Measurements from ENCODE around the gene BRPF1. TPM values are rescaled to one million over a fixed set of nuclear protein-coding genes. Genes with fewer than 3 reads are reported as not detected.

Gene BRPF1
- total and polyA plus RNA-seq, 2 donors (not counting 1 experiment from before 2014, with no cell fraction given) = 4.1 to 12.2 TPM

DNA sequence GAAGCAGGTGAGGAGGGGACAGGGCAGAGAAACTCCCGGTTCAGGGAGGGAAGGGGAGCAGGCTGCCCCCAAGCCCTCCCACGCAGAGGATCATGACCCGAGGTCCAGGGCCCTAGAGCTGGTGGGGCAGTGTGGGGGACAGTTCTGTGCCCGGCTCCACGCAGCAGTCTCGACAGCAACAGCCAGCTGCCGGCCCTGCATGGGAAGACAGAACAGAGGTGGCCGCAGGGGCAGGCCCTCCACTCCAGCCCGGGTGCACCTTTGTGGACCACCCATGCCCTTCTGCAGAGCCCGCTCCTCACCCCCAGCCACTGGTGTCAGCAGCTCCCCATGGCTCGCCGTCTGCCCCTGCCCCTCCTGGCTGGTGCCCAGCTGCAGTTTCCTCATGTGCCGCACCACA lies 25.9 kb downstream of the BRPF1 start:
- no peak for DNase-seq (ENCODE audit: low read depth in 2 of 2)
- Histone ChIP-seq H3K79me2 (ENCODE audit: control insufficient read depth, insufficient read depth, low read length) (no peaks in the 10 kb centered on the region), H2AFZ (ENCODE audit: low read length) (no peak overlapping the region), H3K27me3 (ENCODE audit: control insufficient read depth, insufficient read depth, low read length) (no peaks in the 10 kb centered on the region), H3K36me3 (ENCODE audit: control insufficient read depth, insufficient read depth, low read length) (peaks cover 13% of the 10 kb centered on the region), H3K4me1 (ENCODE audit: control insufficient read depth, extremely low read depth, insufficient read depth, low read length) (no peaks in the 10 kb centered on the region), H3K9me3 (ENCODE audit: control insufficient read depth, insufficient read depth, low read depth, low read length) (no peaks in the 10 kb centered on the region), H4K20me1 (ENCODE audit: control insufficient read depth, extremely low read depth, insufficient read depth, low read length) (no peaks in the 10 kb centered on the region), H3K27ac (ENCODE audit: insufficient read depth, low read length) (no peak overlapping the region), H3K4me3 (replicated peaks in 1 of 4; ENCODE audit: control extremely low read depth in 1 of 4, insufficient read depth in 1 of 4, low read depth in 3 of 4, low read length in 4 of 4) (no peak overlapping the region), H3K4me2 (ENCODE audit: extremely low read depth, insufficient read depth, low read length) (no peak overlapping the region), H3K9ac (ENCODE audit: insufficient read depth, low read length) (no peak overlapping the region)
- TF ChIP-seq, protein P1, sequence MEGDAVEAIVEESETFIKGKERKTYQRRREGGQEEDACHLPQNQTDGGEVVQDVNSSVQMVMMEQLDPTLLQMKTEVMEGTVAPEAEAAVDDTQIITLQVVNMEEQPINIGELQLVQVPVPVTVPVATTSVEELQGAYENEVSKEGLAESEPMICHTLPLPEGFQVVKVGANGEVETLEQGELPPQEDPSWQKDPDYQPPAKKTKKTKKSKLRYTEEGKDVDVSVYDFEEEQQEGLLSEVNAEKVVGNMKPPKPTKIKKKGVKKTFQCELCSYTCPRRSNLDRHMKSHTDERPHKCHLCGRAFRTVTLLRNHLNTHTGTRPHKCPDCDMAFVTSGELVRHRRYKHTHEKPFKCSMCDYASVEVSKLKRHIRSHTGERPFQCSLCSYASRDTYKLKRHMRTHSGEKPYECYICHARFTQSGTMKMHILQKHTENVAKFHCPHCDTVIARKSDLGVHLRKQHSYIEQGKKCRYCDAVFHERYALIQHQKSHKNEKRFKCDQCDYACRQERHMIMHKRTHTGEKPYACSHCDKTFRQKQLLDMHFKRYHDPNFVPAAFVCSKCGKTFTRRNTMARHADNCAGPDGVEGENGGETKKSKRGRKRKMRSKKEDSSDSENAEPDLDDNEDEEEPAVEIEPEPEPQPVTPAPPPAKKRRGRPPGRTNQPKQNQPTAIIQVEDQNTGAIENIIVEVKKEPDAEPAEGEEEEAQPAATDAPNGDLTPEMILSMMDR (conservative IDR thresholded peaks at IDR 0.05 in 1 of 2, IDR thresholded peaks at IDR 0.05 in 1 of 2; ENCODE audit: low read depth in 1 of 2, low read length in 2 of 2) = no peak
- TF ChIP-seq EZH2 (IDR thresholded peaks at IDR 0.05; ENCODE audit: low read length, missing control alignments) = no peak

DNA sequence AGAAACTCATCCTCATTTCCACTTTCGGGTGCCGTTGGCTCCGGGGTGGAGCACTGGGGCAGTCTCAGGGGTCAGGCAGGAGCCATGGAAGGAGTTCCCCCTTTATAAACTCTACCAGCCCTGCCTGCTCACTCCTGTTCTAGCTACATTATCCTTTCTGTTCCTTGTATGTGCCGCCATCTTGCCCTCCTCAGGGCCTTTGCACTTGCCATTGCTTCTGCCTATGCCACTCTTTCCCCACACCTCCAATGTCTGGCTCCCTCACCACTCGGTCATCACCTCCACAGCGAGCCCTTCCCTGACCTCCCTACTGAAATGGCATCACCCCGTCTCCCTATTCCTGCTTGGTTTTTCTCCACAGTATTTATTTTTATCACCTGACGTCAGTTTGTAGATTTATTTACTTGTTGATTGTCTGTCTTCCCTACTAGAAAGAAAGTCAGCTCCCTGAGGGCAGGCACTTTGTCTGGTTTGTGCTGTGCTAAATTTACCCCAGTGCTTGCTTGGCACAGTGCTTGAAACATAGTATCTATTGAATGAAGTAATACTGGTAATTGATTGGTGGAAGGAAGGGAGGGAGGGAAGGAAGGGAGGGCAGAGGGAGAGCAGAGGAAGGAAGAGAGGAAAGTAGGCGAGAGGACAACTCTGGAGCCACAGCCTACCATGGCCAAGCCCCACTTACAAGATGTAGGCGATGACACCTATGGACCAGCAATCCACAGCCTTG lies 29.4 kb downstream of the BRPF1 start:
- Histone ChIP-seq H3K4me1 (ENCODE audit: control insufficient read depth, extremely low read depth, insufficient read depth, low read length) (no peaks in the 10 kb centered on the region), H4K20me1 (ENCODE audit: control insufficient read depth, extremely low read depth, insufficient read depth, low read length) (no peaks in the 10 kb centered on the region), H3K4me3 (replicated peaks in 1 of 4; ENCODE audit: control extremely low read depth in 1 of 4, insufficient read depth in 1 of 4, low read depth in 3 of 4, low read length in 4 of 4) (no peak overlapping the region), H3K27me3 (ENCODE audit: control insufficient read depth, insufficient read depth, low read length) (no peaks in the 10 kb centered on the region), H3K9me3 (ENCODE audit: control insufficient read depth, insufficient read depth, low read depth, low read length) (no peaks in the 10 kb centered on the region), H3K27ac (ENCODE audit: insufficient read depth, low read length) (no peak overlapping the region), H2AFZ (ENCODE audit: low read length) (no peak overlapping the region), H3K79me2 (ENCODE audit: control insufficient read depth, insufficient read depth, low read length) (no peaks in the 10 kb centered on the region), H3K36me3 (ENCODE audit: control insufficient read depth, insufficient read depth, low read length) (peaks cover 13% of the 10 kb centered on the region), H3K4me2 (ENCODE audit: extremely low read depth, insufficient read depth, low read length) (no peak overlapping the region), H3K9ac (ENCODE audit: insufficient read depth, low read length) (no peak overlapping the region)
- TF ChIP-seq EZH2 (IDR thresholded peaks at IDR 0.05; ENCODE audit: low read length, missing control alignments) = no peak
- TF ChIP-seq, protein P1 (conservative IDR thresholded peaks at IDR 0.05 in 1 of 2, IDR thresholded peaks at IDR 0.05 in 1 of 2; ENCODE audit: low read depth in 1 of 2, low read length in 2 of 2) = no peak
- DNase-seq (ENCODE audit: low read depth in 2 of 2) = no peak

DNA sequence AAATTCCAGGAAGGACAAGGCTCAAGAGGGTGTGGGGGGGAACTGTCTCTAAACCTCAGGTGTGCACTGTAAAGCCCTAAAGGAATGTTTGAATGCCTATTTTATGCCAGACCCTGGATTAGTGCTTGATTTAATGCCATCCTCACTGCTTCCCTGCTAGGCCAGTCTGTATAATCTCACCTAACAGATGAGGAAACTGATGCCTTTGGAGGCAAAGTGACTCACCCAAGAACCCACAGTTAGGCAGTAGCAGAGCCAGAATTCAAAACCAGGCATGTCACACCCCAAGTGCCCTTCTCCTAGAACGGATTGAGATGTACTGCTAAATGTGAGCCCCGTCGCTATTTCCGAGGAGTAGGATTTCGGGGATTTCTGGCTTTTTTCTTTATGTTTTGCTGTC lies 30.4 kb downstream of the BRPF1 start:
- Histone ChIP-seq H3K4me3 (replicated peaks in 1 of 4; ENCODE audit: control extremely low read depth in 1 of 4, insufficient read depth in 1 of 4, low read depth in 3 of 4, low read length in 4 of 4) (no peak overlapping the region), H3K27me3 (ENCODE audit: control insufficient read depth, insufficient read depth, low read length) (no peaks in the 10 kb centered on the region), H3K4me1 (ENCODE audit: control insufficient read depth, extremely low read depth, insufficient read depth, low read length) (no peaks in the 10 kb centered on the region), H4K20me1 (ENCODE audit: control insufficient read depth, extremely low read depth, insufficient read depth, low read length) (no peaks in the 10 kb centered on the region), H3K36me3 (ENCODE audit: control insufficient read depth, insufficient read depth, low read length) (peaks cover 10% of the 10 kb centered on the region), H3K9me3 (ENCODE audit: control insufficient read depth, insufficient read depth, low read depth, low read length) (no peaks in the 10 kb centered on the region), H3K4me2 (ENCODE audit: extremely low read depth, insufficient read depth, low read length) (no peak overlapping the region), H2AFZ (ENCODE audit: low read length) (no peak overlapping the region), H3K9ac (ENCODE audit: insufficient read depth, low read length) (no peak overlapping the region), H3K79me2 (ENCODE audit: control insufficient read depth, insufficient read depth, low read length) (no peaks in the 10 kb centered on the region), H3K27ac (ENCODE audit: insufficient read depth, low read length) (no peak overlapping the region)
- DNase-seq (ENCODE audit: low read depth in 2 of 2) = no peak
- TF ChIP-seq EZH2 (IDR thresholded peaks at IDR 0.05; ENCODE audit: low read length, missing control alignments) = no peak
- TF ChIP-seq, protein P1 (conservative IDR thresholded peaks at IDR 0.05 in 1 of 2, IDR thresholded peaks at IDR 0.05 in 1 of 2; ENCODE audit: low read depth in 1 of 2, low read length in 2 of 2) = no peak
